CD4-positive, alpha-beta memory T cell (primary cell): Measurements from ENCODE around the gene SLC8A1. TPM values are rescaled to one million over a fixed set of nuclear protein-coding genes. Genes with fewer than 3 reads are reported as not detected.

ENCODE experiments used
- CTCF ChIA-PET: fragments of 350-600 bp; sonication (Branson Sonifier 250); formaldehyde crosslinking; loops from one replicate; lab custom pipeline; 2021; ENCODE audit warnings: inconsistent platforms; ENCODE audit not compliant: partially characterized antibody; lab: Charles Lee
- POLR2A ChIA-PET: fragments of 350-600 bp; sonication (Branson Sonifier 250); formaldehyde crosslinking; loops from one replicate; lab custom pipeline; 2021; ENCODE audit not compliant: partially characterized antibody; lab: Charles Lee
- DNase-seq, 5 donors: peaks; one replicate each; pipeline versions ENCODE4 v3.0.0 to v3.0.0-alpha.2; 2020 to 2022; ENCODE audit warnings: mixed read lengths in 1 of 5
- H3K27ac ChIP-seq: one replicate; pipeline ENCODE4 v1.7.0; 2013; ENCODE audit warnings: low read depth, low read length
- H3K27me3 ChIP-seq: 2 replicates; pipeline ENCODE4 v1.7.0; 2013; ENCODE audit warnings: mild to moderate bottlenecking, low read length, moderate library complexity; ENCODE audit not compliant: insufficient read depth
- H3K36me3 ChIP-seq: 2 replicates; pipeline ENCODE4 v1.7.0; 2013; ENCODE audit warnings: mild to moderate bottlenecking, low read length, moderate library complexity; ENCODE audit not compliant: insufficient read depth
- H3K4me1 ChIP-seq: 2 replicates; pipeline ENCODE4 v1.7.0; 2013; ENCODE audit warnings: mild to moderate bottlenecking, low read length, moderate library complexity; ENCODE audit not compliant: insufficient read depth
- H3K4me3 ChIP-seq, 2 donors: one replicate each; pipeline ENCODE4 v1.7.0; 2013; ENCODE audit warnings: low read length in 2 of 2, mild to moderate bottlenecking in 1 of 2
- H3K9me3 ChIP-seq, 2 donors: one replicate each; pipeline ENCODE4 v1.7.0; 2013; ENCODE audit warnings: low read length in 2 of 2, control low read depth in 1 of 2; ENCODE audit not compliant: control insufficient read depth in 1 of 2
- H3K27ac Mint-ChIP-seq, 7 donors: one replicate each; pipeline ENCODE4 v1.8.0; 2020 to 2021; ENCODE audit warnings: mixed read lengths in 7 of 7, mild to moderate bottlenecking in 6 of 7, inconsistent platforms in 3 of 7, moderate library complexity in 3 of 7
- H3K27me3 Mint-ChIP-seq, 2 donors: one replicate each; pipeline ENCODE4 v1.8.0; 2020 to 2021; ENCODE audit warnings: mixed read lengths in 2 of 2
- H3K36me3 Mint-ChIP-seq, 2 donors: one replicate each; pipeline ENCODE4 v1.8.0; 2020 to 2021; ENCODE audit warnings: mixed read lengths in 2 of 2, inconsistent platforms in 1 of 2, mild to moderate bottlenecking in 1 of 2
- H3K4me1 Mint-ChIP-seq, 4 donors: one replicate each; pipeline ENCODE4 v1.8.0; 2020 to 2021; ENCODE audit warnings: mixed read lengths in 4 of 4, mild to moderate bottlenecking in 1 of 4
- H3K4me3 Mint-ChIP-seq, 8 donors: one replicate each; pipeline ENCODE4 v1.8.0; 2020 to 2021; ENCODE audit warnings: mixed read lengths in 8 of 8, mild to moderate bottlenecking in 7 of 8, moderate library complexity in 6 of 8, inconsistent platforms in 3 of 8
- H3K9me3 Mint-ChIP-seq, 8 donors: one replicate each; pipeline ENCODE4 v1.8.0; 2020 to 2021; ENCODE audit warnings: mixed read lengths in 8 of 8, mild to moderate bottlenecking in 5 of 8, inconsistent platforms in 3 of 8, moderate library complexity in 1 of 8
- intact Hi-C: fragments of 100-400 bp; cut with micrococcal nuclease; formaldehyde crosslinking; loops from one replicate; pipeline ENCODE4 v1.15.1; 2023
- polyA plus RNA-seq, 2 donors: library from polyadenylated mRNA; unstranded; fragments of 300-500 nt; fragmentation: Illumina TruSeq; gene quantifications; one replicate each; pipeline ENCODE4 v1.2.3, GENCODE V29; 2021
- total RNA-seq, 2 experiments: library from RNA; stranded (reverse); gene quantifications; one replicate each; pipeline ENCODE4 v1.2.3, GENCODE V29; 2021

SLC8A1 gene
- total and polyA plus RNA-seq, 4 experiments from 2014 or later = 0.36 to 0.79 TPM; not detected in 2

GRCh38 chr2:40048506-40048905, 403.4 kb downstream of the SLC8A1 start:
- CTCF ChIA-PET = no interaction called here
- Mint-ChIP-seq H3K9me3 (no peaks in the 10 kb centered on the region), H3K27ac (no peak overlapping the region), H3K4me1 (no peaks in the 10 kb centered on the region), H3K36me3 (no peaks in the 10 kb centered on the region), H3K4me3 (no peak overlapping the region), H3K27me3 (peaks cover 0 to 2% of the 10 kb centered on the region in 2 donors)
- POLR2A ChIA-PET = no interaction called here
- Histone ChIP-seq H3K4me1 (no peaks in the 10 kb centered on the region), H3K27me3 (no peaks in the 10 kb centered on the region), H3K27ac (no peak overlapping the region), H3K36me3 (no peaks in the 10 kb centered on the region), H3K9me3 (no peaks in the 10 kb centered on the region), H3K4me3 (no peak overlapping the region)
- intact Hi-C loops = no loop called here
- DNase-seq = no peak

- Mint-ChIP-seq H3K27me3 (peaks cover 0 to 2% of the 10 kb centered on the region in 2 donors), H3K4me1 (no peaks in the 10 kb centered on the region), H3K27ac (no peak overlapping the region), H3K4me3 (no peak overlapping the region), H3K9me3 (peaks cover 0 to 2% (median 0%) of the 10 kb centered on the region in 8 donors), H3K36me3 (no peaks in the 10 kb centered on the region)
- ChIA-PET POLR2A (no interaction called here), CTCF (no interaction called here)
- Histone ChIP-seq H3K4me3 (no peak overlapping the region), H3K27ac (no peak overlapping the region), H3K27me3 (no peaks in the 10 kb centered on the region), H3K36me3 (no peaks in the 10 kb centered on the region), H3K4me1 (no peaks in the 10 kb centered on the region), H3K9me3 (no peaks in the 10 kb centered on the region)
- intact Hi-C loops = no loop called here
- no peak for DNase-seq
These were observed 404.5 kb downstream of the SLC8A1 start for GRCh38 chr2:40047406-40047805.
